ENCODE measurements around the gene TMCO6.
"Not testable (repeated sequence)": the region's sequence is repeated elsewhere in the genome, so short reads cannot be mapped to it uniquely, and the experiment has no call there.

The TMCO6 gene

GRCh38 chr5:140631036-140631417 is 8.2 kb upstream of the TMCO6 start:
- DNase-seq = peak in 1 of 2 donors; percentile 44

- peak; percentile 31 to 34 for DNase-seq
Measured at GRCh38 chr5:140631831-140632365, 7.4 kb upstream of the TMCO6 start.

- DNase-seq = peak; percentile 39 to 55
Measured at GRCh38 chr5:140632366-140633020, 6.8 kb upstream of the TMCO6 start.

GRCh38 chr5:140633021-140633471 is 6.2 kb upstream of the TMCO6 start, which contains the start of gene CD14:
CD14 (minus strand) TSS chr5:140633175; CDS start chr5:140633071, 104 bp downstream.
- peak; percentile 18 to 70 for DNase-seq

- no peak for DNase-seq
Measured at GRCh38 chr5:140633501-140633900, 5.8 kb upstream of the TMCO6 start.

GRCh38 chr5:140634103-140634502 is 5.1 kb upstream of the TMCO6 start:
- DNase-seq = no peak

- DNase-seq = no peak
Measured at GRCh38 chr5:140635291-140636257, 3.7 kb upstream of the TMCO6 start.

GRCh38 chr5:140637371-140638100 is 1.7 kb upstream of the TMCO6 start:
- DNase-seq = no peak

GRCh38 chr5:140638898-140639147 is 428 bp upstream of the TMCO6 start:
- DNase-seq = not testable (repeated sequence)

- DNase-seq = no peak
Measured at GRCh38 chr5:140641716-140642115, 2.5 kb downstream of the TMCO6 start.

- DNase-seq = no peak
Measured at GRCh38 chr5:140642718-140643117, 3.5 kb downstream of the TMCO6 start.

GRCh38 chr5:140647042-140647419 is 7.8 kb downstream of the TMCO6 start:
- no peak for DNase-seq

GRCh38 chr5:140658870-140659269 is 19.6 kb downstream of the TMCO6 start:
- DNase-seq = no peak

GRCh38 chr5:140660371-140660770 is 21.1 kb downstream of the TMCO6 start:
- not testable (repeated sequence) for DNase-seq

- no peak for DNase-seq
Measured at GRCh38 chr5:140664030-140664358, 24.7 kb downstream of the TMCO6 start.

GRCh38 chr5:140664359-140665119 is 25.3 kb downstream of the TMCO6 start, which contains the start of gene WDR55:
WDR55 (plus strand) TSS chr5:140664904; CDS start chr5:140664913, 9 bp downstream.
- DNase-seq = peak; percentile 94 to 95

- not testable (repeated sequence) for DNase-seq
Measured at GRCh38 chr5:140671035-140671434, 31.8 kb downstream of the TMCO6 start.

GRCh38 chr5:140671472-140672125 is 32.3 kb downstream of the TMCO6 start:
- DNase-seq = no peak

- no peak for DNase-seq
Measured at GRCh38 chr5:140672455-140673186, 33.4 kb downstream of the TMCO6 start.

- no peak for DNase-seq
Measured at GRCh38 chr5:140673187-140673976, 34.1 kb downstream of the TMCO6 start, which contains the start of gene DND1. DND1 (minus strand) TSS chr5:140673576; CDS start chr5:140673542, 34 bp downstream.
